ENCODE data around the gene RPS6KA3. TPM values are rescaled to one million over a fixed set of nuclear protein-coding genes. Genes with fewer than 3 reads are reported as not detected.

The RPS6KA3 gene
- total and polyA plus RNA-seq, 2 donors (not counting 1 experiment from before 2014, with no cell fraction given): 17.0 to 63.0 TPM

DNA sequence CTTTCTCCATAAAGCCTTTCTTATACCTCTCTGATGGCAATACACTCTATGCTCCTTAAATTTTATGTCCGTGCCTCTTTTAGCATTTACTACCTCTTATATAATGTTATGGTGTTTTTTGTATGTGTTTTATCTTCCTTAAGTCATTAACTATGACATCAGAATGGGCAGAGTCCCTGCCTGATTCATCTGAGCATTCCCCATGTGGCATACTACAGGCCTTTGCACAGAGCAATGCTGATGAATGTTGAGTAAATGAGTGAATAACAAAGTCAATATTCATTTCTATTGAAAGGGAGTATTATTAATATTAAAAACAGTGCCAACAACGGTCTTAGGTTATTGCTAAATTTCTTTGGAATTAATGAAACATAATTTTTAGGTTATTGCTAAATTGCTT lies 18.8 kb upstream of the RPS6KA3 start:
- H4K20me1 ChIP-seq (ENCODE audit: control insufficient read depth, insufficient read depth, low read length, poor library complexity, severe bottlenecking): no peaks in the 10 kb centered on the region

DNA sequence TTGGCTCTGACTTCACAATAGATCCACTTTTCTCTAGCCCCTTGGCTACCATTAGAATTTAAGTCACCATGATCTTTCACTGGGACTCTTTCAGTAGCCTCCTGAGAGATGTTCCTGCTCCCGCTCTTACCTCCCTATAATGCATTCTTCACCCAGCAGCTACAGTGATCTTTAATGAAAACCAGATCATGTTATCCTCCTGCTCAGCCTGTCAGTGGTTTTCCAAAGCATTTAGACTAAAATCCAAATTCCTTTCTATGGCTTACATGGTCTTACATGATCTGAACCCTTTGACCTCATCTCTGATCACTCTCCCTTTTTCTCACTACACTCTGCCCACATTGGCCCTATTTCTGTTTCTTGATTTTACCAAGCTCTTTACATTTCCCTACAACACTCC lies 18.3 kb upstream of the RPS6KA3 start:
- no peak overlapping the region for H3K4me3 Mint-ChIP-seq
- no peak for ATAC-seq (ENCODE audit: low read depth)
- CTCF ChIA-PET: no interaction called here

More for the DNA sequence above, 18.8 kb upstream of the RPS6KA3 start:
- no peak overlapping the region for H2AFZ ChIP-seq (ENCODE audit: insufficient read depth, low read depth, low read length, poor library complexity, severe bottlenecking)
- Mint-ChIP-seq H3K27me3 (peaks cover 5% of the 10 kb centered on the region), H3K4me1 (no peaks in the 10 kb centered on the region), H3K9me3 (ENCODE audit: insufficient read depth) (peaks cover 5% of the 10 kb centered on the region), H3K27ac (no peak overlapping the region), H3K4me3 (no peak overlapping the region)
- H3K4me3 ChIP-seq (ENCODE audit: control extremely low read depth in 1 of 5, extremely low read depth in 1 of 5, insufficient read depth in 1 of 5, low read depth in 2 of 5, low read length in 4 of 5): no peak overlapping the region
- no peaks in the 10 kb centered on the region for H3K9me3 ChIP-seq (ENCODE audit: control extremely low read depth in 1 of 3, control insufficient read depth in 2 of 3, insufficient read depth in 1 of 3, low read length in 2 of 3)
- intact Hi-C loops (cut with micrococcal nuclease): no loop called here
- no peaks in the 10 kb centered on the region for H3K79me2 ChIP-seq (ENCODE audit: control insufficient read depth, insufficient read depth, low read length)
- no peak for ATAC-seq (ENCODE audit: low read depth)
- WGBS (ENCODE audit: insufficient coverage): no CpG with 5 or more reads among the region's 2 CpGs
- H3K4me1 ChIP-seq (ENCODE audit: control insufficient read depth in 2 of 2, insufficient read depth in 2 of 2, low read length in 2 of 2): no peaks in the 10 kb centered on the region
- TF ChIP-seq, protein P1, sequence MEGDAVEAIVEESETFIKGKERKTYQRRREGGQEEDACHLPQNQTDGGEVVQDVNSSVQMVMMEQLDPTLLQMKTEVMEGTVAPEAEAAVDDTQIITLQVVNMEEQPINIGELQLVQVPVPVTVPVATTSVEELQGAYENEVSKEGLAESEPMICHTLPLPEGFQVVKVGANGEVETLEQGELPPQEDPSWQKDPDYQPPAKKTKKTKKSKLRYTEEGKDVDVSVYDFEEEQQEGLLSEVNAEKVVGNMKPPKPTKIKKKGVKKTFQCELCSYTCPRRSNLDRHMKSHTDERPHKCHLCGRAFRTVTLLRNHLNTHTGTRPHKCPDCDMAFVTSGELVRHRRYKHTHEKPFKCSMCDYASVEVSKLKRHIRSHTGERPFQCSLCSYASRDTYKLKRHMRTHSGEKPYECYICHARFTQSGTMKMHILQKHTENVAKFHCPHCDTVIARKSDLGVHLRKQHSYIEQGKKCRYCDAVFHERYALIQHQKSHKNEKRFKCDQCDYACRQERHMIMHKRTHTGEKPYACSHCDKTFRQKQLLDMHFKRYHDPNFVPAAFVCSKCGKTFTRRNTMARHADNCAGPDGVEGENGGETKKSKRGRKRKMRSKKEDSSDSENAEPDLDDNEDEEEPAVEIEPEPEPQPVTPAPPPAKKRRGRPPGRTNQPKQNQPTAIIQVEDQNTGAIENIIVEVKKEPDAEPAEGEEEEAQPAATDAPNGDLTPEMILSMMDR (IDR thresholded peaks at IDR 0.05): no peak
- TF ChIP-seq EZH2 (IDR thresholded peaks at IDR 0.05; ENCODE audit: borderline replicate concordance, insufficient read depth, low read depth, low read length, poor library complexity, severe bottlenecking): no peak
- no peaks in the 10 kb centered on the region for H3K27me3 ChIP-seq (replicated peaks in 1 of 4; ENCODE audit: control extremely low read depth in 1 of 4, control insufficient read depth in 3 of 4, insufficient read depth in 4 of 4, low read length in 3 of 4)
- POLR2A ChIA-PET: no interaction called here
- no peak overlapping the region for H3K27ac ChIP-seq (ENCODE audit: low read length in 2 of 2)
- no peak overlapping the region for H3K4me2 ChIP-seq (replicated peaks; ENCODE audit: low read depth, low read length, poor library complexity, severe bottlenecking)
- H3K9ac ChIP-seq (ENCODE audit: low read length): no peak overlapping the region
- no peaks in the 10 kb centered on the region for H3K36me3 ChIP-seq (replicated peaks in 1 of 2; ENCODE audit: control extremely low read depth in 1 of 2, control insufficient read depth in 1 of 2, extremely low read depth in 1 of 2, insufficient read depth in 2 of 2, low read length in 1 of 2)
- CTCF ChIA-PET: no interaction called here
- DNase-seq: no peak

More for the DNA sequence above, 18.3 kb upstream of the RPS6KA3 start:
- H3K27ac ChIP-seq (ENCODE audit: low read length in 2 of 2): no peak overlapping the region
- no peaks in the 10 kb centered on the region for H4K20me1 ChIP-seq (ENCODE audit: control insufficient read depth, insufficient read depth, low read length, poor library complexity, severe bottlenecking)
- no peaks in the 10 kb centered on the region for H3K9me3 ChIP-seq (ENCODE audit: control extremely low read depth in 1 of 3, control insufficient read depth in 2 of 3, insufficient read depth in 1 of 3, low read length in 2 of 3)
- H3K4me1 Mint-ChIP-seq: no peaks in the 10 kb centered on the region
- H3K79me2 ChIP-seq (ENCODE audit: control insufficient read depth, insufficient read depth, low read length): no peaks in the 10 kb centered on the region
- H3K4me1 ChIP-seq (ENCODE audit: control insufficient read depth in 2 of 2, insufficient read depth in 2 of 2, low read length in 2 of 2): no peaks in the 10 kb centered on the region
- no peaks in the 10 kb centered on the region for H3K36me3 ChIP-seq (replicated peaks in 1 of 2; ENCODE audit: control extremely low read depth in 1 of 2, control insufficient read depth in 1 of 2, extremely low read depth in 1 of 2, insufficient read depth in 2 of 2, low read length in 1 of 2)
- H3K4me3 ChIP-seq (ENCODE audit: control extremely low read depth in 1 of 5, extremely low read depth in 1 of 5, insufficient read depth in 1 of 5, low read depth in 2 of 5, low read length in 4 of 5): no peak overlapping the region
- intact Hi-C loops (cut with micrococcal nuclease): no loop called here
- TF ChIP-seq EZH2 (IDR thresholded peaks at IDR 0.05; ENCODE audit: borderline replicate concordance, insufficient read depth, low read depth, low read length, poor library complexity, severe bottlenecking): no peak
- TF ChIP-seq, protein P1 (IDR thresholded peaks at IDR 0.05): no peak
- no peaks in the 10 kb centered on the region for H3K27me3 ChIP-seq (replicated peaks in 1 of 4; ENCODE audit: control extremely low read depth in 1 of 4, control insufficient read depth in 3 of 4, insufficient read depth in 4 of 4, low read length in 3 of 4)
- H3K9me3 Mint-ChIP-seq (ENCODE audit: insufficient read depth): peaks cover 5% of the 10 kb centered on the region
- POLR2A ChIA-PET: no interaction called here
- H3K9ac ChIP-seq (ENCODE audit: low read length): no peak overlapping the region
- no peak overlapping the region for H2AFZ ChIP-seq (ENCODE audit: insufficient read depth, low read depth, low read length, poor library complexity, severe bottlenecking)
- H3K27me3 Mint-ChIP-seq: peaks cover 5% of the 10 kb centered on the region
- no CpG with 5 or more reads among the region's 1 CpG for WGBS (ENCODE audit: insufficient coverage)
- no peak for DNase-seq
- H3K27ac Mint-ChIP-seq: no peak overlapping the region
- H3K4me2 ChIP-seq (replicated peaks; ENCODE audit: low read depth, low read length, poor library complexity, severe bottlenecking): no peak overlapping the region
